ENCODE results near the gene HSPB8.

GRCh38 chr12:119178544-119179334 lies at the start of gene HSPB8:
- TF ChIP-seq CTCF (IDR thresholded peaks at IDR 0.05) (peak in 1 of 7 experiments; percentile 4), POLR2A (IDR thresholded peaks at IDR 0.05) (peak; percentile 80 to 92 (median 83))

Data from body of pancreas (tissue), 4 donors.